Suppressor macrophage treated with lipopolysaccharide for 4 hours (primary cell): ENCODE measurements around the gene IGFBP4.
A peak's percentile ranks its signal among the peaks of the same experiment; 100 is the strongest.

Experiments
- DNase-seq: peaks from one replicate; pipeline ENCODE4 v3.0.0-alpha.2; 2020

The IGFBP4 gene

DNA sequence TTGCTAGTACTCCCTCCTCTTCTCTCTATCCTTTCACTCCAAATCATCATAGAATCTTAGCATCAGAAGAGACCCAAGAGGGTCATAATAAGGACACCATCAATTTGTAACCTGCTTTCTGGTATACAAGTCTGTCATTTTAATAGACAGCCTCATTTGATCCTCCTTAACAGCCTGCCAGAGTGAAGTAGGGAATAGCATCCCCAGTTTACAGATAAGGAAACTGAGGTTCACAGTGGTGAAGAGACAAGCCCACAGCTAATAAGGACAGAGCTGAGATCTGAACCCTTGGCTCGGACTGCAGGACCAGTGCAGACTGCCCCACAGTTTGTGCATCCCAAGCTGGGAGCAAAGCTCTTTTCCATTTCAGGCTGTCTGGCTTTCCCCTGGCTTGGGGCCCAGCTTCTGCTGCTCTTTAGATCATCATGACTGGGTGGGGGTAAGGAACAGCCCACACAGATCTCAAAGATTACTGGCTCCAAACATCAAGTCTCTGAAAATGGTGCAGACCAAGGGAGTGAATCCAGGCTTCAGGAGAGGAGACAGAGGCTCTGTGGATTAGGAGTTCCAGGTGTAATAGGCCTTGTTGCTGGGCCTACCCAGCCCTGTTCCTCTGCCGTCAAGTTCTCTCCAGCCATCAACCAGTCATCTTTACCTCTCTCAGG, 10.3 kb upstream of the IGFBP4 start:
- DNase-seq: no peak

DNA sequence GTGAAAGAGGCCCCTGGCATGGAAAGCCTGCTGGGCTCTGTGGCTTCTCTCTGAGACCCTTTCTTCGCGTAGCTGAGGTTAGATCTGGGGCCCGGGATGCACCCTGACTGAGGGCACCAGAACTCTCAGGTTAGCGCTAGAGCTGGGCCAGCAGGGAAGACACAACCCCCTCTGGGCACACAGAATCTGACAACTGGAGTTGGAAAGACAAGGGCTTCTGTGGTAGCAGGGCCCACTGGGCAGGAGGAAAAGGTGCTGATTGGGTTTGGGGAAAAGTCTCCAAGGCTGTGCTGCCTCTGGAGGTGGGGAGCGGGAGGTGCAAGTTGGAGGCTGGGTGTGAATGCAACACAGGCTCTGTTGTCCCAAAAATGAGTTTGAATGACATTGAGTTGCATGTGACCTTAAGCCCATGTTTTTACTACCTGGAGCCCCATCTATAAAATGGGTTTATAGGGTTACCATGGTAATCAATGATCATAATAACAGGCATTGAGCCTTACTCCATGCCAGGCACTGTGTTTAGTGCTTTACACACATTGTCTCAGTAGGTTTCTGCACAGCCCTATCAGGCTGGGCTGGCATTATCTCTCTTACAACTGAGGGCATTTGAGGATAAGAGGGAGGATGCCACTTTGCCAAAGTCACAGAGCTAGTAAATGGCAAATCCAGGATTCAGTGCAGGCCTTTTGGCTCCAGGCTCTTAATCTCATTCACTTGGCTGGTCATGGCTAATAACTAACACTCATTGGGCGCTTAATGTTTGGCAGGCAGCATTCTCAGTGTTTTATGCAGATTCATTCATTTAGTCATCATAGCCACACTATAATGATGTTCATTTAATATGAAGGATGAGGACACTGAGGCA, 9.5 kb upstream of the IGFBP4 start:
- no peak for DNase-seq

- no peak for DNase-seq
Observed at GRCh38 chr17:40436636-40437035, 6.6 kb upstream of the IGFBP4 start.

DNA sequence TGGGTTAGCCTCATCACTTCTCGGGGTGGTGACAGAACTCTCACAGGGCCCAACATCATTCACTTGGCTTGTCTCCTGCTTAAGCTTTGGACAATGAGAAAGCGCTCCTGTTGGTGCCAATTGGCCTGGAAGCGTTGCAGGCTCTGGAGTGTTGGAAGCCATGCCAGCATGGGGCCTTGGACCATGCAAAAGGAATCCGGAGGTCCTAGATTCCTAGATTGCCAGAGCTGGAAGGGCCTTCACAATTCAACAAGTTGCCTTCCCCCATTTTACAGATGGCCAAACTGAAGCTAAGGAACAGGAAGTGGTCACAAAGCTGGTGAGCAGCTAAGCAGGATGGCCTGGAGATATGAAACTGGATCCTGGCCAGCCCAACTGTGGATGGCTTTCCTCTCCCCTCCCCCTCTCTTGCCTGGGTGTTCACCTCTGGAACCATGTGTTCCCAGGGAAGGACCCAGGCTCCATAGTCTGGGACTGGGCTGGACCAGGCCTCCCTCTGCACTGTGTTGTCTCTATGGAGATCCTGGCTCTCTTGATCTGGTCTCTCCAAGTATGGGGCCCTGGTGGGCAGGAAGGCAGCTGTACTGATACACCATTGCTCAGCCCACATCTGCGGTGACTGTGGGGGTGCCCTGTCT, 6.0 kb upstream of the IGFBP4 start:
- DNase-seq: peak; percentile 41

DNA sequence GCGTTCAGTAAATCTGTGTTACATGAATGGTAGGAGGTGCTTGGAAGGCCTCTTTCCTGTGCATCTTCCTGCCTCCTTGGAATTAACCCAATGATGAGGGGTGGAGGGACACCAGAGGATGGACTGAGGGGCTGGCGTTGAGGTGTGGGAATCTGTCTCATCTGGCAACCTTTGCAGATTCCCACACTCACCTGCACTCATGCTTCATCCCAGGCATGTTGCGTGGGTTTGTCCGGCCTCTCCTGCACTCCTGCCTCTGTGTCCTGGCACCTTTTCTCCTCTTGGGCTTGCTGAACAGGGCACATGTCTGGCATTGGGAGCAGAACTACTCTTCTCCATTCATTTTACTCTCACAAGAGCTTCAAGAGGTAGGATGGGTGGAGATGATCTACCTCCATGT, 3.1 kb upstream of the IGFBP4 start:
- DNase-seq: no peak

- DNase-seq: no peak
Observed at GRCh38 chr17:40442392-40443195, 656 bp upstream of the IGFBP4 start.

GRCh38 chr17:40443988-40444899, 994 bp downstream of the IGFBP4 start:
- DNase-seq: no peak

DNA sequence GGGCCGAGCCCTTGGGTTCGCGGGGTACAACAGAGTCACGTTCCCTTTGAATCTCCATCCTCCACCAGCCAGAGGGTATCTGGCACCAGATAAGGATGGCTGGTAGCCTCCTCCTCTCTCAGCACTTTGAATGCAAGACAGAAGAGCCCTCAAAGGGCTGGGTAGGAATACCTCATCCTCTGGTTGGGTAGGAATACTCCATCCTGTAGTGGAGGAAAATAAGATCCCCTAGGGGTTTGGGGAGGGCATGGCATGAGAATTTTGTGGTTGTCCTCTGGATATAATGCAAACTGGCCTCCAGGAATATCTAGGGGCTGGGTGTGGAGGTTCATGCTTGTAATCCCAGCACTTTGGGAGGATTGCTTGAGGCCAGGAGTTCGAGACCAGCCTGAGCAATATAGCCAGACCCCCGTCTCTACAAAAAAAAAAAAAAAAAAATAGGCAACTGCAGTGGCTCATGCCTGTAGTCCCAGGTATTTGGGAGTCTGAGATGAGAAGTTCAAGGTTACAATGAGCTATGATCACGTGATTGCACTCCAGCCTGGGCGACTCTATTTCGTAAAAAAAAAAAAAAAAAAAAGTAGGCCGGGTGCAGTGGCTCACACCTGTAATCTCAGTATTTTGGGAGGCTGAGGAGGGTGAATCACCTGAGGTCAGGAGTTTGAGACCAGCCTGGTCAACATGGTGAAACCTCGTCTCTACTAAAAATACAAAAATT, 2.7 kb downstream of the IGFBP4 start:
- no peak for DNase-seq

DNA sequence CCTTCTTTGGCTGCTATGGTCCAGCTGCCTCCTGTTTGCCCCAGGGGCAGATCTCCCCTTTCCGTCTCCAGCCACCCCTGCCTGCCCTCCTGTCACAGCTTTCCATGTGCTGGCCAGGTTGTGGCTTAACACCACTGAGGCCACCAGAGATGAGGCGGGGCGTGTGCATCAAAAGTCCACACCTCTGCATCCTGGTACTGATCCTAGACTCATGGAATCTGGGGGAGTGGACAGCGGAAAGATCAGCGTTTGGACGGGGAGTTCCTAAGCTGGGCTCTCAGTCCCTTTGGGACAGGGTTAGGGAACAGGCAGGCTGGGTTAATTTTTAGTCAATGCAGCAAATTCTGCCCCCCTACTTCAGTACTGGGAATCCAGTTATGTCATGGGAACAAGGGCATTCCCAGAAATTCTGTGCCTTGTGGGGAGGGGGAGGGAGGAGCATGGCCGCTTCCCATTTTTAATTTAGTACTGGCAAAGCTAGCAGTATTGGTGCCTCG, 3.9 kb downstream of the IGFBP4 start:
- no peak for DNase-seq

GRCh38 chr17:40447806-40448205, 4.6 kb downstream of the IGFBP4 start:
- no peak for DNase-seq

GRCh38 chr17:40448213-40448638, 5.0 kb downstream of the IGFBP4 start:
- peak; percentile 65 for DNase-seq

DNA sequence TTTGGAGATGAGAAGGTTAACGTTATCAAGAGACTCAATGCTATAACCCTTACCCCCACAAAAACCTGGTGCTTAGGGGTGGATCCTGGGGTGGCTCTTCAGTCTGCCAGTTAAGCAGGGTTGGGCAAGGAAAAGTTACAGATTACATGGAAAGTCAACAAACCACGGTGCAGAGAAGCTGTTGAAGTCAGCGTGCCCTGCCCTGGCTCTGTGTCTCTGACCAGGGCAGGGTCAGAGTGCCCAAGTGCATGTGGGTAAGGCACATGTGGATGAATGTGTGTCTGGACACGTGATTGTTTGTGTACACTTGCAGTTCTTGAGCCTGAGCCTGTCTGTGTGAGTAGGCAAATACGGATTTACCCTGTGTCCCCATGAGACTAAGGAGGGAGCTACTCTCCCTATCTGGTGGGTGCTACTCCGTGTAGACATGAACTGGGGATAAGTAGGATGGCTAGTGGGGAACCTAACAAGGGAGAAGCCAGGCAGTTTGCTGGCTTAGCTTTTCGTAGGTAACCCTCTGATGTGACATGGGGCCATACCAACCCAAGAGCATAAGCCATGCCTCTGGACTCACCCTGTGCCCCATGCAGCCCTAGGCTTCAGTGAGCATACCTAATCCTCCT, 5.5 kb downstream of the IGFBP4 start:
- peak; percentile 40 for DNase-seq

- peak; percentile 46 for DNase-seq
Observed at GRCh38 chr17:40450175-40450574, 6.9 kb downstream of the IGFBP4 start.

DNA sequence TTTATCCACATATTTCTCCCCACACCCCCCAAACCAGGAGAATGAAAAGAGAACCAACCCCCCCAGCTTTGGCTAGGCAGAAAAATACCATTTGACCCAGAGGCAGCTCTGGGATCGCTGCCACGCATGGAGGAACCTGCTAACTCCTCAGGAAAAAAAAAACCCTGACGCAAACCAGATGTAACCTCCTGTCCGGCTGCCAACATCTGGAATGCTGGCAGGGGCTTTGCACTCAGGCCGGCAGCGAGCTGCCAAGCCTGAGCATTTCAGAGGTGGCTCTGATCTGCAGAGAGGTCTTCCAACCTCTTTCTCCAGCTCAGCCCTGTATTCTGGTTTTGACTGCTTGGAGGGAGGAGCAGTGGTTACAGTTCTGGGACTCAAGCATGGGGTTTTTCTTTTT, 8.2 kb downstream of the IGFBP4 start:
- DNase-seq: no peak

DNA sequence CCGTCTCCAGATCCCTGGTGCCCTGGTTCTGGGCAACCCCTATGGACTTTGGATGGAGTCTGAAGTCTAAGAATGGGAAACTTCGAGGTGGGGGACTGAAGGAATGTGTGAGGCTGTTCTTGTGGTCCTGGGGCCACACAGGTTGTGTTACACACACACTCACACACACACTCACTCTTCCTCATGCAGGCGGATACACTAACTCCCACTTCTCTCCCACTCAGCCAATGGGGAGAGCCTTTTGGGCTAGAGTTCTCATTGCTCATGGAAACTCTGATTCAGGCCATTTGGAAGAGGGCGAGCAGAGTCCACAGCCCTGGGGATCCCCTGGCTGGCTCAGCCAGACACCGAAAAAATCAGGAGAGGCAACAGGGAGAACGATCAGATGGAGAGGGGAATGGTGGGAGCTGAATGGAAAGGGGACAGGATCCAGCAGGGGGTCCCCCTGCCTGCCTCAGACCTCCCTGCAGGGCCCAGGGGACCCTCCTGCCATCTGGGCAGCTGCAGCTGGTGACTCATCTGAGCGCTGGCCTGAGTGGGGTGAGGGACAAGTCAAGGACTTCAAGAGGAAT, 9.1 kb downstream of the IGFBP4 start:
- no peak for DNase-seq

DNA sequence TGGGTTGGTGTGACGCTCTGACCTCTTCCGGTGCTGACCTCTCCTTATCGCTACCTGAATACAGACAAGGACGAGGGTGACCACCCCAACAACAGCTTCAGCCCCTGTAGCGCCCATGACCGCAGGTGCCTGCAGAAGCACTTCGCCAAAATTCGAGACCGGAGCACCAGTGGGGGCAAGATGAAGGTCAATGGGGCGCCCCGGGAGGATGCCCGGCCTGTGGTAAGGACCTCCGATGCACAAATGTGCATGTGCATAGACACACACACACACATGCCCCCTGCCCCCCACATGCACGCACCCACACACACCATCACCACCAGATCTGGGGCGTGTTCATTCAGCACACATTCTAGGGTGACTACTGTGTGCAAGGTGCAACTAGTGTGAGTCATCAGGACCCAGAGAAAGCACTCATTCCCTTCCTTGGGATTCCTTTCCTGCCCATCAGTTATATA, 9.7 kb downstream of the IGFBP4 start:
- DNase-seq: no peak

DNA sequence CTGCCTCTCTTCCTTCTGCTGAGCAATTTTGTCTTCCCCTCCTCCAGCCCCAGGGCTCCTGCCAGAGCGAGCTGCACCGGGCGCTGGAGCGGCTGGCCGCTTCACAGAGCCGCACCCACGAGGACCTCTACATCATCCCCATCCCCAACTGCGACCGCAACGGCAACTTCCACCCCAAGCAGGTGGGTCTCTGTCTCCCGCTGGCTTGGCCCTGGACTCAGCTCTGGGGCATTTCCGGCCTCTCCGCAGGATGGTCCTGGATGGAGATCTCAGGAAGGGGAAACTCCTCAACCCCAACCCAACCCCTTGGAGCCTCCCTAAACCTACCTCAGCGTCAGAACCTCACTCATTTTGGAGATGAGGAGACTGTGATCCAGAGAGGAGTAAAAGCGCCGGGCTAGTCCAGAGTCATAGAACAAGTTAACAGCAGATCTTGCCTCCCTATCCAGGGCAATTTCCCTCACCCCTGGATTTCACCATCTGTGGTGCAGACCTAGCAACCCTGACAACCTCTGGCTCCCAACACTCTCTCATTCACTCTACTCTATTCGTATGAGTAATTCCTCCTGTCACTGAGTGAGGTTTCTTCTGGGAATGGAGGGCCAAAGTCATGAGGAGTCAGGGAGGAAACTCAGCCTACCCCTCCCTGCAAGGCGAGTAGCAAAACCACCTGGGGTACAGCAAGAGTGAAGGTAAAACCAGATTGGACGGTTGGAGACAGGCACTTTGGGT, 10.8 kb downstream of the IGFBP4 start:
- no peak for DNase-seq

DNA sequence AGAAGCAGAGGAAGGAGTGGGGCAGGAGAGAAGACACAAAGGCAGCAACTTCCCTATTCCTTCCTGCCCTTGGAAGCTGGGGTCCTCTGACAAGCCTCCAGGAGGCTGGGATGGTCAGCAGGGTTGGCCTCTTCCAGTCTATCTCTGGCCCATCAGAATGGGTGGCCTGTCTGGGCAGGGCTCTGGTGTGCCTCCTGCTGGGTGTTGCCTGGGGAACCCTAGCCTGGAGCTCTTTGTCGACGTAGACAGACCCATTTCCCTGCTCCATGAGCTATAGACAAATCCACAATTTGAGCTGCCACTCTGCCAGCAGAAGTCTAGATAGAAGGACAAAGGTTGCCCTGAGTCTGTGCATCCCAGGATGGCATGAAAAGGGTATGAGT, 11.4 kb downstream of the IGFBP4 start:
- no peak for DNase-seq

DNA sequence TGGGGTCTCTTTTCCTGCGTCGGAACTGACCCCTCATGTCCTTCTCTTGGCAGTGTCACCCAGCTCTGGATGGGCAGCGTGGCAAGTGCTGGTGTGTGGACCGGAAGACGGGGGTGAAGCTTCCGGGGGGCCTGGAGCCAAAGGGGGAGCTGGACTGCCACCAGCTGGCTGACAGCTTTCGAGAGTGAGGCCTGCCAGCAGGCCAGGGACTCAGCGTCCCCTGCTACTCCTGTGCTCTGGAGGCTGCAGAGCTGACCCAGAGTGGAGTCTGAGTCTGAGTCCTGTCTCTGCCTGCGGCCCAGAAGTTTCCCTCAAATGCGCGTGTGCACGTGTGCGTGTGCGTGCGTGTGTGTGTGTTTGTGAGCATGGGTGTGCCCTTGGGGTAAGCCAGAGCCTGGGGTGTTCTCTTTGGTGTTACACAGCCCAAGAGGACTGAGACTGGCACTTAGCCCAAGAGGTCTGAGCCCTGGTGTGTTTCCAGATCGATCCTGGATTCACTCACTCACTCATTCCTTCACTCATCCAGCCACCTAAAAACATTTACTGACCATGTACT, 13.2 kb downstream of the IGFBP4 start:
- DNase-seq: no peak
